ENCODE data around the gene PCYT2. TPM values are rescaled to one million over a fixed set of nuclear protein-coding genes. Genes with fewer than 3 reads are reported as not detected.

PCYT2 gene
- total and polyA plus RNA-seq, 9 of the 15 experiments (the other 6 are each of a cell fraction or from before 2014, with no cell fraction given) = 0.92 to 134 (median 82.5) TPM

GRCh38 chr17:81908793-81909192 is 2.4 kb downstream of the PCYT2 start:
- no peaks in the 10 kb centered on the region for H3K9me3 ChIP-seq (replicated peaks; ENCODE audit: control insufficient read depth, insufficient read depth, low read depth, low read length)
- FAIRE-seq (no peak), DNase-seq (ENCODE audit: extremely low read depth in 1 of 4, low spot score in 3 of 4) (no peak), ATAC-seq (no peak)
- ChIA-PET POLR2A (interaction anchor here (1.0 kb wide), 2 partner anchors 15 to 51 kb away, joined by 3 read pairs; no protein-coding TSS in a partner anchor), CTCF (ENCODE audit: low intra/inter-chr PET ratio) (no interaction called here)
- H3K79me2 ChIP-seq (ENCODE audit: control insufficient read depth, insufficient read depth, low read length) = peaks cover 24% of the 10 kb centered on the region
- H3K9me1 ChIP-seq (ENCODE audit: control insufficient read depth, insufficient read depth, low read length) = peaks cover 6% of the 10 kb centered on the region
- no TSS peak for BruUV-seq (replicated peaks)
- TF ChIP-seq MAFG (tag; conservative IDR thresholded peaks at IDR 0.05) = no peak
- no peak for TF ChIP-seq RBM17 (IDR thresholded peaks at IDR 0.05; ENCODE audit: borderline replicate concordance, low read depth, low read length)
- no peak for TF ChIP-seq GABPA (tag; conservative IDR thresholded peaks at IDR 0.05; ENCODE audit: low read depth)
- TF ChIP-seq ZBTB2 (IDR thresholded peaks at IDR 0.05) = no peak
- TF ChIP-seq NR4A1 (CRISPR knock-in tag; IDR thresholded peaks at IDR 0.05) = no peak
- TF ChIP-seq NR4A1 (tag; IDR thresholded peaks at IDR 0.05) = no peak
- TF ChIP-seq ZNF311 (CRISPR knock-in tag; IDR thresholded peaks at IDR 0.05) = no peak
- TF ChIP-seq, protein P1, sequence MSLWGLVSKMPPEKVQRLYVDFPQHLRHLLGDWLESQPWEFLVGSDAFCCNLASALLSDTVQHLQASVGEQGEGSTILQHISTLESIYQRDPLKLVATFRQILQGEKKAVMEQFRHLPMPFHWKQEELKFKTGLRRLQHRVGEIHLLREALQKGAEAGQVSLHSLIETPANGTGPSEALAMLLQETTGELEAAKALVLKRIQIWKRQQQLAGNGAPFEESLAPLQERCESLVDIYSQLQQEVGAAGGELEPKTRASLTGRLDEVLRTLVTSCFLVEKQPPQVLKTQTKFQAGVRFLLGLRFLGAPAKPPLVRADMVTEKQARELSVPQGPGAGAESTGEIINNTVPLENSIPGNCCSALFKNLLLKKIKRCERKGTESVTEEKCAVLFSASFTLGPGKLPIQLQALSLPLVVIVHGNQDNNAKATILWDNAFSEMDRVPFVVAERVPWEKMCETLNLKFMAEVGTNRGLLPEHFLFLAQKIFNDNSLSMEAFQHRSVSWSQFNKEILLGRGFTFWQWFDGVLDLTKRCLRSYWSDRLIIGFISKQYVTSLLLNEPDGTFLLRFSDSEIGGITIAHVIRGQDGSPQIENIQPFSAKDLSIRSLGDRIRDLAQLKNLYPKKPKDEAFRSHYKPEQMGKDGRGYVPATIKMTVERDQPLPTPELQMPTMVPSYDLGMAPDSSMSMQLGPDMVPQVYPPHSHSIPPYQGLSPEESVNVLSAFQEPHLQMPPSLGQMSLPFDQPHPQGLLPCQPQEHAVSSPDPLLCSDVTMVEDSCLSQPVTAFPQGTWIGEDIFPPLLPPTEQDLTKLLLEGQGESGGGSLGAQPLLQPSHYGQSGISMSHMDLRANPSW (CRISPR knock-in tag; IDR thresholded peaks at IDR 0.05) = no peak
- TF ChIP-seq GTF2A2 (tag; IDR thresholded peaks at IDR 0.05) = no peak
- TF ChIP-seq, protein P2, sequence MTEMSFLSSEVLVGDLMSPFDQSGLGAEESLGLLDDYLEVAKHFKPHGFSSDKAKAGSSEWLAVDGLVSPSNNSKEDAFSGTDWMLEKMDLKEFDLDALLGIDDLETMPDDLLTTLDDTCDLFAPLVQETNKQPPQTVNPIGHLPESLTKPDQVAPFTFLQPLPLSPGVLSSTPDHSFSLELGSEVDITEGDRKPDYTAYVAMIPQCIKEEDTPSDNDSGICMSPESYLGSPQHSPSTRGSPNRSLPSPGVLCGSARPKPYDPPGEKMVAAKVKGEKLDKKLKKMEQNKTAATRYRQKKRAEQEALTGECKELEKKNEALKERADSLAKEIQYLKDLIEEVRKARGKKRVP (CRISPR knock-in tag; IDR thresholded peaks at IDR 0.05) = no peak
- no peak for TF ChIP-seq PHTF2 (CRISPR knock-in tag; IDR thresholded peaks at IDR 0.05)
- TF ChIP-seq BACH1 (tag; IDR thresholded peaks at IDR 0.05) = no peak
- TF ChIP-seq NRF1 (conservative IDR thresholded peaks at IDR 0.05 in 1 of 2, IDR thresholded peaks at IDR 0.05 in 1 of 2) = no peak
- no peak for TF ChIP-seq PTTG1 (tag; IDR thresholded peaks at IDR 0.05; ENCODE audit: low read depth)
- no peak for TF ChIP-seq NCOA4 (IDR thresholded peaks at IDR 0.05; ENCODE audit: partially characterized antibody)
- TF ChIP-seq ATF1 (CRISPR knock-in tag; IDR thresholded peaks at IDR 0.05) = no peak
- no peak for TF ChIP-seq ATF1 (tag; IDR thresholded peaks at IDR 0.05)
- no peak for TF ChIP-seq ZNF165 (CRISPR knock-in tag; IDR thresholded peaks at IDR 0.05; ENCODE audit: borderline replicate concordance)
- no peak for TF ChIP-seq POLR2AphosphoS2 (IDR thresholded peaks at IDR 0.05; ENCODE audit: low read length)
- TF ChIP-seq NFYB (IDR thresholded peaks at IDR 0.05; ENCODE audit: extremely low read depth, insufficient read length) = no peak
- intact Hi-C loops (cut with micrococcal nuclease) (no loop called here), in situ Hi-C loops (cut with MboI) (no loop called here)
- H3K4me3 ChIP-seq = no peak overlapping the region
- peaks cover 84% of the 10 kb centered on the region; the same call in 2 of the 3 replicates for H3K36me3 ChIP-seq (ENCODE audit: control insufficient read depth, insufficient read depth, low read length)
- peaks cover 14% of the 10 kb centered on the region for H4K20me1 ChIP-seq (replicated peaks; ENCODE audit: control insufficient read depth, insufficient read depth, low read length)
- H3K27me3 ChIP-seq (ENCODE audit: control insufficient read depth in 2 of 2, insufficient read depth in 2 of 2, low read length in 2 of 2) = no peaks in the 10 kb centered on the region
- H3K9ac ChIP-seq (ENCODE audit: insufficient read depth in 1 of 2, low read depth in 2 of 2, low read length in 2 of 2) = peak overlapping the region in 1 of 2 experiments; percentile 99; a peak in 2 of 4 replicates
- H3K4me2 ChIP-seq (ENCODE audit: insufficient read depth, low read length) = no peak overlapping the region
- H3K4me1 ChIP-seq (replicated peaks in 1 of 2; ENCODE audit: control insufficient read depth in 2 of 2, insufficient read depth in 2 of 2, low read length in 2 of 2) = peaks cover 31 to 95% of the 10 kb centered on the region in 2 experiments
- WGBS (ENCODE audit: insufficient coverage, low coverage, missing lambda C conversion rate) = 89% methylated on average over 9 of the region's 11 CpGs
- no peak overlapping the region for H3K27ac ChIP-seq (ENCODE audit: extremely low read depth, low read depth, low read length)
- H2AFZ ChIP-seq (ENCODE audit: low read depth, low read length) = no peak overlapping the region
